ENCODE measurements around the gene SERINC5.

Gene SERINC5

DNA sequence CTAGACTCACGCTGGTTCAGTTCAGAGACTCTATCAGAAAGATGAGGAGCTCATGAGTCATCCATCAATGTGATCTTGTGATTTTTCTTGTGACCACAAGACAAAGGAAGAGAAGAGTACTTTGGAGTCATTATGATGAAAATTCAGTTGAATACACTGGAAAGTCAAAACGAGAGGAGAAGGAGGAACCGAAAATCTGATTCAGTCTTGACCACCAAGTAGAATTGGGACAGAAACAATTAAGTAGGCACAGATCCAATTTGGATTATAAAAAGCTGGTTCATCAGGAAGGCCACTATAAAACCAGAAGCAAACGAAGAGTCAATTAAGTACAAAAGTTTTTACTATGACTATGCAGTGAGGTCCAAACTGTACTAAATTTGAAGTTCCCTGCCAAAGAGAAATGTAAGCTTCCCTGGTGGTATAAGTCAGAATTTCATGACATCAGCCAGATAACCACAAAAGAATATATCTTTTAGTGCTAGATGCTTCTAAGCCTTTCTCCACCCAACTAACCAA is 129.8 kb downstream of the SERINC5 start:
- no peak overlapping the region for H3K4me2 ChIP-seq
- TF ChIP-seq, protein P1, sequence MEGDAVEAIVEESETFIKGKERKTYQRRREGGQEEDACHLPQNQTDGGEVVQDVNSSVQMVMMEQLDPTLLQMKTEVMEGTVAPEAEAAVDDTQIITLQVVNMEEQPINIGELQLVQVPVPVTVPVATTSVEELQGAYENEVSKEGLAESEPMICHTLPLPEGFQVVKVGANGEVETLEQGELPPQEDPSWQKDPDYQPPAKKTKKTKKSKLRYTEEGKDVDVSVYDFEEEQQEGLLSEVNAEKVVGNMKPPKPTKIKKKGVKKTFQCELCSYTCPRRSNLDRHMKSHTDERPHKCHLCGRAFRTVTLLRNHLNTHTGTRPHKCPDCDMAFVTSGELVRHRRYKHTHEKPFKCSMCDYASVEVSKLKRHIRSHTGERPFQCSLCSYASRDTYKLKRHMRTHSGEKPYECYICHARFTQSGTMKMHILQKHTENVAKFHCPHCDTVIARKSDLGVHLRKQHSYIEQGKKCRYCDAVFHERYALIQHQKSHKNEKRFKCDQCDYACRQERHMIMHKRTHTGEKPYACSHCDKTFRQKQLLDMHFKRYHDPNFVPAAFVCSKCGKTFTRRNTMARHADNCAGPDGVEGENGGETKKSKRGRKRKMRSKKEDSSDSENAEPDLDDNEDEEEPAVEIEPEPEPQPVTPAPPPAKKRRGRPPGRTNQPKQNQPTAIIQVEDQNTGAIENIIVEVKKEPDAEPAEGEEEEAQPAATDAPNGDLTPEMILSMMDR (conservative IDR thresholded peaks at IDR 0.05; ENCODE audit: low read depth, low read length): no peak
- no peak overlapping the region for H3K27ac ChIP-seq

DNA sequence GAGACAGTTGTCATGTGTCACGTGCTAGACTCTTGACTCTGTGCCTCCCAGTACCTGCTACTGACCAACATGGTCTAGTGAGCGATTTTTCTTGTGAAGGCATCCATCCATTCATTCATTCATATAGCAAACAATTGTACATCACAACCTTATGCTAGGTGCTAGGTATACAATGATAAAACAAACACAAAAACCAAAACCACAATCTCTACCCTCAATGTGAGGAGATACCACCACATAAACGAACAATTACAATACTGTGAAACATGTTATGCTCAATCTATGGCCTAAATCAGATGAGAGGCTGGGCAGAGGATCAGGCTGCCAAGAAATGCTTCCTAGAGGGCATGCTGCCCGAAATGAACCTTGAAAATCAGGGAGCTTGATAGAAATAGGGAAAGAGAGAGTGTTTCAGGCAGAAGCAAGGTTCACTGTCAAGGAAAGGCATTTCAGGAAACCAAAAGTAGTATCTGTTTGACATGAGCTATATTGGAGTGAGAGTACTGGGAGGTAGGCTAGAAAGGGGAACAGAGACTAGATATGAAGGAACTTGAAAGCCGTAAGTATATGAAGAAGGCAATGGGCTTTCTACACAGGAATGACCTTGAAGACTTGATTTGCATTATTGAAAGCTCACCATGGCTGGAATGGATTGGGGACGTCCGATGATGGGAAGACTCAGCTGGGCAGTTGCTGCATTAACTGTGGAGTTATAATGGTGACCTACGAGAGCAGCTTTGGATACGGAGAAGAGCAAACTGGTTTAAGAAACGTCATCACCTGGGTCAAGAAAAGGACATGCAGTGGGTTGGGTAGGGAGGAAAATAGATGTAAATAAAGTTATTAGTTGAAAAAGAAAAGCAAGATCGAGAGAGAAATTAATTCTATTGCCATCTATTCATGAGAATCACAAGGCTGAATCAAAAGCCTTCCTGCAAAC is 130.6 kb downstream of the SERINC5 start:
- H3K9ac ChIP-seq: no peak overlapping the region
- H3K27ac ChIP-seq: no peak overlapping the region
- H2AFZ ChIP-seq (ENCODE audit: low read depth): no peak overlapping the region
- no peaks in the 10 kb centered on the region for H3K79me2 ChIP-seq (ENCODE audit: insufficient read depth, low read depth)
- H3K4me2 ChIP-seq: no peak overlapping the region
- H3K4me3 ChIP-seq (IDR thresholded peaks at IDR 0.05; ENCODE audit: insufficient read depth, low read depth, low read length): no peak overlapping the region
- no peaks in the 10 kb centered on the region for H4K20me1 ChIP-seq (ENCODE audit: insufficient read depth)
- H3K4me1 ChIP-seq (ENCODE audit: low read depth, poor library complexity, severe bottlenecking): no peaks in the 10 kb centered on the region
- no peaks in the 10 kb centered on the region for H3K36me3 ChIP-seq (ENCODE audit: insufficient read depth)
- H3K27me3 ChIP-seq (ENCODE audit: insufficient read depth, low read depth): no peaks in the 10 kb centered on the region
- TF ChIP-seq, protein P1 (conservative IDR thresholded peaks at IDR 0.05; ENCODE audit: low read depth, low read length): no peak

More for the DNA sequence above, 129.8 kb downstream of the SERINC5 start:
- H3K4me3 ChIP-seq (IDR thresholded peaks at IDR 0.05; ENCODE audit: insufficient read depth, low read depth, low read length): no peak overlapping the region
- H3K9ac ChIP-seq: no peak overlapping the region
- no peaks in the 10 kb centered on the region for H3K27me3 ChIP-seq (ENCODE audit: insufficient read depth, low read depth)
- H3K4me1 ChIP-seq (ENCODE audit: low read depth, poor library complexity, severe bottlenecking): no peaks in the 10 kb centered on the region
- no peak overlapping the region for H2AFZ ChIP-seq (ENCODE audit: low read depth)
- H4K20me1 ChIP-seq (ENCODE audit: insufficient read depth): no peaks in the 10 kb centered on the region
- no peaks in the 10 kb centered on the region for H3K79me2 ChIP-seq (ENCODE audit: insufficient read depth, low read depth)
- H3K36me3 ChIP-seq (ENCODE audit: insufficient read depth): no peaks in the 10 kb centered on the region

DNA sequence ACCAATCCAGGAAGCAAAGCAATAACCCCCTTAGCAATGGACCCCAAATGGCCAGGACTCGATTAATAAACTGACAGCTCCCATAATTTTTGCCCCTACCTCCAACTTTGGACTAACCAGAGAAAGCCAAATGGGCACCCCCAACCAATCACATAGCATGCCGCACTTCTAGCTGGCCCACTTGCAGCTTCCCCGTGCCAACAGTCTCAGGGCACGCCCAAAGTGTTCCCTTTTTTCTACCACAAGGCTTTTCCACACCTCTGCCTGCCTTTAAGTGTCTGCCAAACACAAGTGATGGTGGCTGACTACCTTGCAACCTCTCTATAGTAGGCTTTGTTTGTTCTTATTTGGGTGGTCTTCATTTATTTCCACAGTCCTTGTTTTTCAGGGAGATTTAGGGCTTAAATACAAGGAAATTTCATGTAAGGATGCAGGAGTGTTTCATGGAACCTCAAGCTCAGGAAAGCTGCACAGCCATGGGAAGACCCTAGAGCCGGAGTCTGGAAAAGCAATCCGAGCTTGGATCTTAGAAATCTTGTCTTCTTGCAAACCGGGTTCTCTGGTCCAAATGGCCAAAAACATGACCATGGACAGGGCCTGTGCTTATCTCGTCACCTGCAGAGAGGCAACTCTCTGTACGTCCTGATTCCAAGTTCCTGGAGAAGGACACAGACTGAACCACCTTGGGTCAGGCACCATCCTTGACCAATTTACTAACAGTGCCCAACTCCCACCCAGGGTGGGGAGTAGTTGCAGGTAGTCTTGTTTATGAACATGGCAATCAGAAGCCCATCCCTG is 131.5 kb downstream of the SERINC5 start:
- Histone ChIP-seq H3K27ac (no peak overlapping the region), H4K20me1 (ENCODE audit: insufficient read depth) (no peaks in the 10 kb centered on the region), H3K79me2 (ENCODE audit: insufficient read depth, low read depth) (no peaks in the 10 kb centered on the region), H3K4me2 (no peak overlapping the region), H3K4me3 (IDR thresholded peaks at IDR 0.05; ENCODE audit: insufficient read depth, low read depth, low read length) (no peak overlapping the region), H2AFZ (ENCODE audit: low read depth) (no peak overlapping the region), H3K9ac (no peak overlapping the region), H3K27me3 (ENCODE audit: insufficient read depth, low read depth) (no peaks in the 10 kb centered on the region), H3K36me3 (ENCODE audit: insufficient read depth) (no peaks in the 10 kb centered on the region), H3K4me1 (ENCODE audit: low read depth, poor library complexity, severe bottlenecking) (no peaks in the 10 kb centered on the region)
- TF ChIP-seq, protein P1 (conservative IDR thresholded peaks at IDR 0.05; ENCODE audit: low read depth, low read length): no peak

DNA sequence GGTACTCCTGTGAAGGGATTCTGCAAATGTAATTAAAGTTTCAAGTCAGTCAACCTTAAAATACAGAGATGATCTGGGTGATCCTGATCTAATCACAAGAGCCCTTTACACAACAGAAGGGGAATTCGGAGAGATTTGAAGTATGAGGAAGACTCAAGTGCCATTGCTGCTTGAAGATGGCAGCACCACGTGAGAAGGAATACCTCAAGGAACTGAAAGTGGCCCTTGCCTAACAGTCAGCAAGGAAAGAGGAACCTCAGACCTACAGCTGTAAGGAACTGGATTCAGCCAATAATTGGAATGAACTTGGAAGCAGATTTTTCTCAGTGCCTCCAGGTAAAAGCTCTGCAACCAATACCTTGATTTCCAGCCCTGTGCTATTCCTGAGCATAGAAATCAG is 133.3 kb downstream of the SERINC5 start:
- H3K4me1 ChIP-seq (ENCODE audit: low read depth, poor library complexity, severe bottlenecking): no peaks in the 10 kb centered on the region
- no peak overlapping the region for H3K27ac ChIP-seq
- H3K36me3 ChIP-seq (ENCODE audit: insufficient read depth): no peaks in the 10 kb centered on the region
- TF ChIP-seq, protein P1 (conservative IDR thresholded peaks at IDR 0.05; ENCODE audit: low read depth, low read length): no peak
- no peaks in the 10 kb centered on the region for H4K20me1 ChIP-seq (ENCODE audit: insufficient read depth)
- H3K79me2 ChIP-seq (ENCODE audit: insufficient read depth, low read depth): no peaks in the 10 kb centered on the region
- no peak overlapping the region for H3K9ac ChIP-seq
- H2AFZ ChIP-seq (ENCODE audit: low read depth): no peak overlapping the region
- H3K27me3 ChIP-seq (ENCODE audit: insufficient read depth, low read depth): no peaks in the 10 kb centered on the region
- H3K4me3 ChIP-seq (IDR thresholded peaks at IDR 0.05; ENCODE audit: insufficient read depth, low read depth, low read length): no peak overlapping the region
- H3K4me2 ChIP-seq: no peak overlapping the region

All from KMS-11 (cell line).